Activated CD8-positive, alpha-beta memory T cell treated with anti-CD3 and anti-CD28 coated beads, Interleukin-2, amount 50 U/mL, for 1 hour (primary cell): ENCODE data around the gene NUBP2.
"Not testable (repeated sequence)": the region's sequence is repeated elsewhere in the genome, so short reads cannot be mapped to it uniquely, and the experiment has no call there.

ENCODE experiments used
- DNase-seq: peaks from one replicate; pipeline ENCODE4 v3.0.0-alpha.2; 2020; ENCODE audit errors: extremely low read depth

NUBP2 gene

DNA sequence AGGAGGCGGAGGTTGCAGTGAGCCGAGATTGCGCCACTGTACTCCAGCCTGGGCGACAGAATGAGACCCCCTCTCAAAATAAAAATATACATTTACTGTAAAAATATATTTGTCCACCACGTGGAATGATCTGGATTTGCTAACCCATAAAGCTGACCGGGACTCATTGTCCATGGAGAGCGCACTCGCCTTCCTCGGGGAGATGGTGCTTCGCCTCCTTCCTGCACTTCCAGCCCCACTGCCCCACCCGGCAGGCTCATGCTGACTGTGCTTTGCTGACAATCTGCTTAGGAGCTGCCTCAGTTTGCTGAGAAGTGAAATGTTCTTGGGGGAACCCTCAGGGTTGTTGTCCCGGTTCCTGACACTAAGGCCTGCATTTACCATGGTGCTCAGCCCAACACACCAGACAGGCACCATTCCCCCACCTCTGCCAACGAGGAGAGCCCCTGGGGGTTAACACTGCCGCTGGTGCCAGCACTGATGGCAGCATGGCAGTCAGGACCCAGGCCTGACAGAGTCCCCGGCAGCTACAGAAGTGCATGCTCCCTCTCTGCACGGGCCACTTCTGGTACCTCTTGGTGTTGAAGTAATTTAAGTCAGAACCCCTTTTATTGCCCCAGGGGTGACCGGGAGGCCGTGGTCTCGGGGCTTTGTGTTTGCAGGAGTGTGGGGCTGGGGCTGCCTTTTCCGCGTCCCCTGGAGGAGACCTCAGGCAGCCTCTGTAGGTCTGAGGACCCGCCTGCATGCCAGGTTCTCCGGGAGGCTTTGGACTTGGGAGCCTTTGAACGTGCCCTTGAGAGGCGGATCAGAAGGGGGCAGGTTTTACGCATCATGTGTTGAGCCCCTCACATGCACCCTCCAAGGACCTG is 2.5 kb downstream of the NUBP2 start:
- no peak for DNase-seq

DNA sequence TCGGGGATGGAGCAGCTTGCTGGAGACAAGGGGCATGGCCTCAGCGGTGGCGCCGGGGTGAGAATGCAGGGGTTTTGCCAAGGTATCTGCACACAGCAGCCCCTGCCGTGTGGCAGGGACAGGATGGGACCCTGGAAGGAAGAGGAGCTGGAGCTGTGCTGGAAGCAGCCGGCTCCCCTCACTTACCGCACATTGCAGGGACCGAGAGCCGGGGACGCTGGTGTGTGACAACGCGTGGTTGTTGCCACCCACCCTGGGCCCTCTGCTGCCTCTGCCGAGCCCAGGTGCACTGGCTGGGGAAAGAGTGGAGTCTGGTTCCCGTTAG is 3.0 kb downstream of the NUBP2 start:
- DNase-seq: no peak

DNA sequence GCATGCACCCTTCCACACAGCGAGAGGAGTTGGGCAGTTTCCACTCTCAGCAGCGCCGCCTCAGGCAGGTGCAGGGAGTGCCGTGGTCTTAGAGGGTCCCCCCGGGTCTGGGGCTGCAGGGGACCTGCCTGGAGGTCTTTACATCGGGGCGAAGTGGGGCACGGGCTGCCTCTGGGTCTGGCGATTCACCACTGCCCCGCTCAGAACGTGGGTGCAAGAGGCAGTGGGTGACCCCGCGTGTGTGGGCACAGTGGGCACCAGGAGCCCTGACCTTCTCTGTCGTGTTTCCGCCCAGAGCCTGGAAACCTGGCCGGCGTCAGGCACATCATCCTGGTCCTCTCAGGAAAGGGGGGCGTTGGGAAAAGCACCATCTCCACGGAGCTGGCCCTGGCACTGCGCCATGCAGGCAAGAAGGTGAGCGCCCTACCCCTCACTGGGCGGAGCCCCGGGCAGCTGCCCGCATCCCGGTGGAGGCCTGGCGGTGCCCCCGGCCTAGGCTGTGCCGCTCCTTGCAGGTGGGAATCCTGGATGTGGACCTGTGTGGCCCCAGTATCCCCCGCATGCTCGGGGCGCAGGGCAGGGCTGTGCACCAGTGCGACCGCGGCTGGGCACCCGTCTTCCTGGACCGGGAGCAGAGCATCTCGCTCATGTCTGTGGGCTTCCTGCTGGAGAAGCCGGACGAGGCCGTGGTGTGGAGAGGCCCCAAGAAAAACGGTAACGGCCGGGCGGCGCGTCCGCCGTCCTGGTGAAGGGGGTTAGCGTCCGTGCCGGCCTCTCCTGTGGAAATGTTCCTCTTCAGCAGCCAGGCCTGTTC is 3.7 kb downstream of the NUBP2 start:
- DNase-seq: no peak

DNA sequence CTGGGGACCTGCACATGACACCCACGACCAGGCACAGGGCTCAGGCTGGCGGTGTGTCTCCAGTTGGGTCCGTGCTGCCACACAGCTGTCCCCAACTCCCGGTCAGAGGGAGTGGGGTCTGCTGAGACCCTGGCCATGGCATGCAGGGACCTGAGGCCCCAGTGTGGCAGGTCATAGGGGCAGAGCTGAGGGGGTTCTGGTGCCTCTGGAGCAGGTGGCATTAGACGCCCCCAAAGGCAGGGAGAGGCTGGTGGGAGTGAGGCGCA is 4.2 kb downstream of the NUBP2 start:
- DNase-seq: no peak

- DNase-seq: no peak
Measured at GRCh38 chr16:1787322-1788094, 4.7 kb downstream of the NUBP2 start.

DNA sequence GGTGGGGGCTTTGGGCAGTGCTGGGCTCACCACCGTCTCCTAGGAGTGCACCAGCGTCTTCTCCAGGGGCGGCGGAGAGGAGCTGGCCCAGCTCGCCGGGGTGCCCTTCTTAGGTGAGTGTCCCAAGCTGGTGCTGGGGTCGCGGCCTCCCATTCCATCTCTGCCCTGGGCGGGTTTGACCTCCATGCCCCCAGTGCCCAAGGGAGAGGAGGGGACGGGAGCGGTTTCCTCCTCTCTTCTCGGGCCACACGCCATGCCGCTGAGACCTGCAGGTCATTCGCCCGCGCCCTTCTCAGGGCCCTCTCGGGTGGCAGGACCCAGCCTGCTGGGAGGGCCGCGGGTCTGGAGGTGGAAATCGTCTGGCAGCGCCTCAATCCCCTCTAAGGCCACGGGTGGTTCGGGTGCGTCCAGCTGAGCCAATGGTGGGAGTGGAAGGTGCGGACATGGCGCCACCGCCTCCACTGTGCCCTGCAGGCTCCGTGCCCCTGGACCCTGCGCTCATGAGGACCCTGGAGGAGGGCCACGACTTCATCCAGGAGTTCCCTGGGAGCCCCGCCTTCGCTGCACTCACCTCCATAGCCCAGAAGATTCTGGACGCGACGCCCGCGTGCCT is 5.4 kb downstream of the NUBP2 start:
- no peak for DNase-seq

- no peak for DNase-seq
Measured at GRCh38 chr16:1788708-1789100, 5.9 kb downstream of the NUBP2 start.

DNA sequence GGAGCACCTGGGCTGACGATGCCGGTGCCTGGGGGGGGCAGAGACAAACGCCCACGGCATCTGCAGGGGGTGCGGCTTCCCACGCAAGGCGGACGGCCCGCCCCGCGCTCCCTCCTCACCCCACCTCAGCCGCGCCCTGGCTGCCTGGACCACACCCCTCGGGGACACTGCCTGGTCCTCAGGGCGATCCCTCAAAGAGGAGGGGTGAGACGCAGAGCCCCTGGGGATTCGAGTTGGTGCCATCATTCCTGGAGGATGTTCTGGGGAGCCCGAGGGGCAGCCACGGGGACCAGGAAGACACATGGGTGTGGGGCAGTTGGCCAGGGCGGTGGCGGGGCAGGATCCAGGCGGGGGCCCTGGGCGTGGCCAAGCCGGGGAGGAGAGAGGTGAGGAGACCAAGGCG is 6.9 kb downstream of the NUBP2 start:
- no peak for DNase-seq

DNA sequence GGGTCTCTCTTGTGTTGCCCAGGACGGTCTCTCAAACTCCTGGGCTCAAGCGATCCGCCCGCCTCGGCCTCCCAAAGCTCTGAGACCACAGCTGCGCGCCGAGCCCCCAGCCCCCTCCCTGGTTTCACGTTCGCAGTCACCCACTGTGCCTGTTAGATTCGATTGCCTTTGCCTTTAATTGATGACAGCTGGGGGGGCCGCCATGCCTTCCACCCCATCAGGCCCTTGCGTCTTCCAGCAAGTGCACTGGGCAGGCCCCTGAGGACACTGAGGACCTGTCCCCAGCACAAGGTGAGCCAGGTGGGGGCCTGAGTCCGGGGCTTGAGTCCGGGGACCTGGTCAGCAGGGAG is 7.5 kb downstream of the NUBP2 start:
- DNase-seq: no peak

- DNase-seq: no peak
Measured at GRCh38 chr16:1790611-1791255, 8.0 kb downstream of the NUBP2 start.

GRCh38 chr16:1791256-1791942 is 8.6 kb downstream of the NUBP2 start:
- no peak for DNase-seq

DNA sequence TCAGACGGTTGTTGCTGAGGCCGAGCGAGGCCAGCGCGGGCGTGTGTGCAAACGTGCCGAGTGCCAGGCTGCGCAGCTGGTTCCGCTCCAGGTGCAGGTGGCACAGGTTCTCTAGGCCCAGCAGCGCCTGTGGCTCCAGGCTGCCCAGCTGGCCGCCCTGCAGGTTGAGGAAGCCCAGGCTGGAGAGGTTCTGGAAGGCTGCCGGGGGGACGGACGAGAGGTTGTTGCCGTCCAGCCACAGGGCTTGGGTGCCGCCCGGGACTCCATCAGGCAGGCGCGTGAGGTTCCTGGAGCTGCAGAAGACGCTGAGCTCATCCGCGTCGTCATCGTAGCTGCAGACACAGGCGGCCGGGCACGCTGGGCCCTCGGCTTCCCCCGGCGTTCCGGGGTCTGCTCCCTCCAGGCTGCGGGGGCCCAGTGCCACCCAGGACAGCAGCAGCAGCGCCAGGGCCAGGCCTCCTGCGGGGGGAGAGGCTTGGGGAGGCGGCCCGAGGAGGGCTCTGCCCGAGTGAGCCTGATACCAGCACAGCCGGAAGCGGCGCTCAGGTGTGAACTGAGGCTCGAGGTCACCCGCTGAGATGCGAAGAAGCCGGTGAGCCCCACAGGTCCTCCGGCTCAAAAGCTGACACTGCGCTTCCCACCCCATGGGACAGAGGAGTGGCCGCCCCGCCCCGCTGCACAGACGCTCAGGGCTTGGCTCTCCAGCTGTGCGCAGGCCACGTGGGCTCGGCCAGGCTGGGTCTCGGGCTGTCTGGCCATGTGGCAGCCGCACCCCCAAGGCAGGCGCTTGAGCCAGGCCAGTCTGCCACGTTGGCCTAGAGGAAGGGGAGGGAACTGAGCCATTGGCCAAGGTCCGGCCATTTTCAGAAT is 9.4 kb downstream of the NUBP2 start:
- DNase-seq: no peak

- DNase-seq: no peak
Measured at GRCh38 chr16:1792836-1793577, 10.2 kb downstream of the NUBP2 start.

GRCh38 chr16:1793578-1794220 is 10.9 kb downstream of the NUBP2 start, which contains the start of gene IGFALS:
Gene IGFALS, minus strand, starts transcription at chr16:1793705. Its CDS starts 53 bp downstream, at chr16:1793652.
- no peak for DNase-seq

GRCh38 chr16:1794221-1794871 is 11.6 kb downstream of the NUBP2 start:
- DNase-seq: no peak

- DNase-seq: no peak
Measured at GRCh38 chr16:1794908-1795666, 12.3 kb downstream of the NUBP2 start.

GRCh38 chr16:1799263-1799662 is 16.5 kb downstream of the NUBP2 start:
- DNase-seq: not testable (repeated sequence)

DNA sequence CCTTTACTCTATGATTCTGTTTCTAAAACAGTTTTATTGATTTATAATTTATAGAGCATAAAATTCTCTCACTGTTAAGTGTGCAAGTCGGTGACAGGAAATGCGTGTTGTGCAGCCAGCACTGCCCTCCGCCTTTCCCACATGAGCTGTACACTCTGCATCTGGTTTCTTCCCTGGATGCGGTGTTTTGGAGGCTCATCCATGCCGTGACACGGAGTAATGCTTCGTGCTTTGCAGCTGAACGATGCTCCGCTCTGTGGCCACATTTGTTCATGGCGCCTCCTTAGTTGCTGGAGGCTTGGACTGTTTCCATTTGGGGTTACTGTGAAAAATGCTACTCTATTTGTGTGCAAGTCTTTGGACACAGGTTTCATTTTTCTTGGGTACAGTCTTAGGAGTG is 17.9 kb downstream of the NUBP2 start:
- DNase-seq: no peak
